ENCODE measurements around the gene IFNLR1.

IFNLR1 gene

DNA sequence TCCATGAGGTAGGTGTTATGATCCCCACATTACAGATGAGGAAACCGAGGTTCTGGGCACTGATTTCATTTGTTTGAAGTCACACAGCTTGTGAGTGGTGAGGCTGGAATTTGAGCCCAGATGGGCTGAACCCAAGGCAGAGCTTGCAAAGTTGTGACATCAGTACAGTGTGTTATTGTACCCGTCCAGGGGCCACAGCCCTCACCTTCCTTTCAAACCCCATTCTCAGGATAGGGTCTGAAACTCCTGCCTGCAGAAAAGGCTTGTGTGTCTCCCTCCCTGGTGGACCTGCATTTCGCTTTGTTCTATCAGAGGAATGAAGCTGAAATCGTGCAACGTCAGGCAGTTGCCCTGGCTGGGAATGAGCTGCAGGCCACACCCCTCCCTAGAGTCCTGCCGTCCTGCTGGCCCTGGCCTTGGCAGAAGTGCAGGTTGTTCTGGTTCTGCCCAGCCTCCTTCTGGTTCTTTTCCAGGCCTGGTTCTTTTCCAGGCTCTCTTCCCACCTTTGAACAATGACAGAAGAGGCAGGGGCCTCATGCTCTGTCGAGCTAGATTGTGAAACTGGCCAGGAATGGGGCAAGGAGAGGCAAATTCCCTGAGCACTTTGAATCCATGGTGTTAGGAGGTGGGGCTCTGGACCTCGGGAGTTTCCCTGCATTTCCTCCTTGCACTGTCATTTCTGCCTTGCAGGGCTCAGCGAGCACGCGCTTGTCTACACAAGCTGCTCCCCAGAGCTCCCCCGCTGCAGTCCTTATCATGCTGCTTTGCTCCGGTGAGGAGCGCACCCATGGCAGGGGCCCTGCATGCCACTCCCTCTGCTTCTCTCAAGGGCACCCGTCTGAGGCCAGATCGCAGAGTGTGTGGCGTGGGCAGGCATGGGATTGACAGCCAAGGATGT is 67.0 kb downstream of the IFNLR1 start:
- DNase-seq, result no peak

- no peak for DNase-seq
These were observed 67.6 kb downstream of the IFNLR1 start for GRCh38 chr1:24119489-24119858.

- no peak for DNase-seq
These were observed 68.5 kb downstream of the IFNLR1 start for GRCh38 chr1:24118410-24119242.

GRCh38 chr1:24117722-24118409 is 69.2 kb downstream of the IFNLR1 start:
- DNase-seq, result peak; percentile 18

GRCh38 chr1:24117132-24117531 is 70.0 kb downstream of the IFNLR1 start:
- DNase-seq, result no peak

- DNase-seq, result no peak
These were observed 72.3 kb downstream of the IFNLR1 start for GRCh38 chr1:24114753-24115152.

DNA sequence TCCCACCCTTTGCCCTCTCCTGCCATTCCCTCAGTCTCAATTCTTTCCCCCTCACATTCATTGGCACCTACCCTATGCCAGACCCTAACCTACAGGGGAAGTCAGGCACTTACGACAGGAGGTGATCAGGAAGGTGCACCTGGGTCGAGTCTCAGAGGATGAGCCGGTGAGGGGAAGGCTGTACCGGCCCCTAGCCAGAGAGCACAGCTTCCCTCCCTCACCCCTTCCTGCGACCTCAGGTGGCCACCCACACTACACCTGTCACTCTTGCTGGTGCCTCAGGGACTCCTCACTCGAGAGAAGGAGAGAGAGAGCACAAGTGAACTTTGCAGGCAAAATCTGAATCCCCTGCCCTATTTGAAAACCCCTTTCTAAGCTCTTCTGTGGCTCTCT is 73.5 kb downstream of the IFNLR1 start:
- DNase-seq, result no peak

- DNase-seq, result peak; percentile 49
These were observed 74.9 kb downstream of the IFNLR1 start, which contains the start of gene MYOM3 for GRCh38 chr1:24111996-24112779. Gene MYOM3 (minus strand): TSS chr1:24112135. CDS start chr1:24108636, 3,499 bp downstream.

GRCh38 chr1:24111262-24111995 is 75.7 kb downstream of the IFNLR1 start:
- no peak for DNase-seq

GRCh38 chr1:24110642-24111261 is 76.3 kb downstream of the IFNLR1 start:
- no peak for DNase-seq

GRCh38 chr1:24109686-24110475 is 77.2 kb downstream of the IFNLR1 start:
- no peak for DNase-seq

DNA sequence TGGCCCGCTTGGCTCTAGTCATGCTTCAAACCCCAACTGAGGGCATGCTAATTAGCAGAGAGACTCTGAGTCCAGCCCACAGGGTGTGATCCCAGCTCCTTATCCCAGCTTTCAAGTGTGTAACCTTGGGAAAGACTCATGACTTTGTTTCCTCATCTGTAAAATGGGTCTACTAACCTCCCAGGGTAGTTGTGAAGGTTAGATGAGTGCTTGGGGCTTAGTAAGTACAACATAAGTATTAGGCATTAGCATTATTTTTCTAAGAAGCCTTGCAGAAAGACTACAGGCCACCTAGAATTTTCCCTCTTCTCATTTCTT is 78.0 kb downstream of the IFNLR1 start:
- DNase-seq, result no peak

DNA sequence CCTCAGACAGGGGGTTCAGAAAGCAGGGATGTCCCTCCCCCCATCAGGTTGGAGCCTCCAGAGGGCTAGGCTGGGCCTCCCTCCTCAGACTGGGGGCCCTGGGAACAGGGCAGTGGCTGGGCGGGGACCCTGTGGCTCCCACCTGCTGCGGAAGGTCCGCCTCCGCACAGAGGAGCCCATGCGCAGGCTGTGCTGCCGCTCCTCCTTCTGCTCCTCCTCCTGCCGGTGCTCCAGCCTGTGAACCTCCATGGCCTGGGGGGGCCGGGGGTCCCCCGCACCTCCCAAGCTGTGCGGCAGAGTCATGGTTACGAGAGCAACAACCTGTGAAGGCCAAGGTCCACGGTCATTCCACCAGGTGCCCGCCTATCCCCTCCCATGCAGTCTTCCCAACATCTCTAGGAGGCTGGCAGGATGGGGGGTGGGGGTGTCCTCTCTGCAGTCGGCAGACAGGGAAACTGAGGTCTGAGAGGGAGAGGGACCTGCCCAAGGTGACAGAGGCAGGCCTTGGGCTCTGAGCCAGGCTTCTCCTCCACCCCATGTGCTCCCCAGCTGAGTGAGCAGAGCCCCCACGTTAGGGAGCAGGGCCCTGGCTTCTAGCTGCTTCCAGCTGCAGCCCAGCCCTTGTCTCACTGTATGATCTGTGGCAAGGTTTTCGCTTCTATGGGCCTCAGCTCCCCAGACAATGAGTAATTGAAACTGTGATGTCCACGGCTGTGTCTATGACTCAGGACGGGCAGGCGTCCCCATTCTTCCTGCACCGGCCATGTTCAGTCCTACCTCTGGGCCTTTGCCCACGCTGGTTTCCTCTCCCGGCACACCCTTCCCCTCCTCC is 78.5 kb downstream of the IFNLR1 start:
- DNase-seq, result peak; percentile 75

- DNase-seq, result peak; percentile 24
These were observed 79.5 kb downstream of the IFNLR1 start for GRCh38 chr1:24107462-24108138.

- no peak for DNase-seq
These were observed 81.5 kb downstream of the IFNLR1 start for GRCh38 chr1:24105368-24106160.

GRCh38 chr1:24104854-24105253 is 82.2 kb downstream of the IFNLR1 start:
- no peak for DNase-seq
